ENCODE data around the gene MAGOH. TPM values are rescaled to one million over a fixed set of nuclear protein-coding genes. Genes with fewer than 3 reads are reported as not detected.

Gene MAGOH
- polyA plus RNA-seq, 1 donor from 2014 or later, result 53.3 TPM

DNA sequence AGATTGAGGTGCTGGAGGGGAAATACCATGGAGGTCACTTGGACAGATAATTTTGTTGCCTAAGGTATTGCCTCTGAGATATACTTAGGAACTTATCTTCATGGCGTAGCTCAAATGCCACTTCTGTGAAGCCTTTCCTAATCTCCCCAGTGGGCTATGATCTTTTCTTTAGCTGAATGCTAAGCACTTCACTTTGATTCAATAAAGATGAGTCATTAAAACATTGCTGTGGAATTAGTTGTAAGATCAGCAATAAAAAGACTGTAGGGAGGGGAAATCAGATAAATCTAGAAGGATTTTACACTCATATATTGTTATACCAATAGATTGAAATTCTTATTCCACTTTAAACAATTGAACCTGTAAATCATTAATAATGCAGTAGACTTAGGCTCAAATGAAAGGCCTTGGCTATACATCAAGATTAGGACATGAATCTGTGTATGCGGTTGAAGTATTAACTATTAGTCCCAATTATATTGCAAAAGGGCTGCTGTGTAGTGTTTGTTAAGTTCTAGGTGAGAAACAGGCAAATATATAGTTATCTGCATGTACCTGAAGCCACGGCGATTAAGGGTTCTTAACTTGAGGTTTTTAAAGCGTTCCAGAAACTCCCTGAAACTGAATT lies 19.2 kb upstream of the MAGOH start:
- Histone ChIP-seq H3K79me2 (replicated peaks; ENCODE audit: insufficient read depth, low read length) (no peaks in the 10 kb centered on the region), H3K27me3 (ENCODE audit: insufficient read depth, low read depth, low read length) (no peaks in the 10 kb centered on the region), H3K4me2 (ENCODE audit: low read length) (no peak overlapping the region), H3K9ac (ENCODE audit: low read length) (no peak overlapping the region), H2AFZ (ENCODE audit: low read depth, low read length) (no peak overlapping the region), H3K27ac (ENCODE audit: low read length) (no peak overlapping the region), H3K9me3 (ENCODE audit: low read length) (no peaks in the 10 kb centered on the region), H3K4me3 (ENCODE audit: low read length) (no peak overlapping the region), H3F3A (ENCODE audit: insufficient read depth, low read length, poor library complexity, severe bottlenecking) (no peaks in the 10 kb centered on the region), H3K9me2 (ENCODE audit: insufficient read depth, low read length) (no peaks in the 10 kb centered on the region), H3K36me3 (ENCODE audit: insufficient read depth, low read length) (peaks cover 7% of the 10 kb centered on the region), H4K20me1 (ENCODE audit: insufficient read depth) (no peaks in the 10 kb centered on the region)
- TF ChIP-seq EP300 (conservative IDR thresholded peaks at IDR 0.05; ENCODE audit: poor library complexity, severe bottlenecking) (no peak), SMC3 (conservative IDR thresholded peaks at IDR 0.05; ENCODE audit: poor library complexity) (no peak), POLR2AphosphoS5 (IDR thresholded peaks at IDR 0.05) (no peak)
- TF ChIP-seq, protein P1, sequence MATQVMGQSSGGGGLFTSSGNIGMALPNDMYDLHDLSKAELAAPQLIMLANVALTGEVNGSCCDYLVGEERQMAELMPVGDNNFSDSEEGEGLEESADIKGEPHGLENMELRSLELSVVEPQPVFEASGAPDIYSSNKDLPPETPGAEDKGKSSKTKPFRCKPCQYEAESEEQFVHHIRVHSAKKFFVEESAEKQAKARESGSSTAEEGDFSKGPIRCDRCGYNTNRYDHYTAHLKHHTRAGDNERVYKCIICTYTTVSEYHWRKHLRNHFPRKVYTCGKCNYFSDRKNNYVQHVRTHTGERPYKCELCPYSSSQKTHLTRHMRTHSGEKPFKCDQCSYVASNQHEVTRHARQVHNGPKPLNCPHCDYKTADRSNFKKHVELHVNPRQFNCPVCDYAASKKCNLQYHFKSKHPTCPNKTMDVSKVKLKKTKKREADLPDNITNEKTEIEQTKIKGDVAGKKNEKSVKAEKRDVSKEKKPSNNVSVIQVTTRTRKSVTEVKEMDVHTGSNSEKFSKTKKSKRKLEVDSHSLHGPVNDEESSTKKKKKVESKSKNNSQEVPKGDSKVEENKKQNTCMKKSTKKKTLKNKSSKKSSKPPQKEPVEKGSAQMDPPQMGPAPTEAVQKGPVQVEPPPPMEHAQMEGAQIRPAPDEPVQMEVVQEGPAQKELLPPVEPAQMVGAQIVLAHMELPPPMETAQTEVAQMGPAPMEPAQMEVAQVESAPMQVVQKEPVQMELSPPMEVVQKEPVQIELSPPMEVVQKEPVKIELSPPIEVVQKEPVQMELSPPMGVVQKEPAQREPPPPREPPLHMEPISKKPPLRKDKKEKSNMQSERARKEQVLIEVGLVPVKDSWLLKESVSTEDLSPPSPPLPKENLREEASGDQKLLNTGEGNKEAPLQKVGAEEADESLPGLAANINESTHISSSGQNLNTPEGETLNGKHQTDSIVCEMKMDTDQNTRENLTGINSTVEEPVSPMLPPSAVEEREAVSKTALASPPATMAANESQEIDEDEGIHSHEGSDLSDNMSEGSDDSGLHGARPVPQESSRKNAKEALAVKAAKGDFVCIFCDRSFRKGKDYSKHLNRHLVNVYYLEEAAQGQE (IDR thresholded peaks at IDR 0.05; ENCODE audit: borderline replicate concordance), result no peak

DNA sequence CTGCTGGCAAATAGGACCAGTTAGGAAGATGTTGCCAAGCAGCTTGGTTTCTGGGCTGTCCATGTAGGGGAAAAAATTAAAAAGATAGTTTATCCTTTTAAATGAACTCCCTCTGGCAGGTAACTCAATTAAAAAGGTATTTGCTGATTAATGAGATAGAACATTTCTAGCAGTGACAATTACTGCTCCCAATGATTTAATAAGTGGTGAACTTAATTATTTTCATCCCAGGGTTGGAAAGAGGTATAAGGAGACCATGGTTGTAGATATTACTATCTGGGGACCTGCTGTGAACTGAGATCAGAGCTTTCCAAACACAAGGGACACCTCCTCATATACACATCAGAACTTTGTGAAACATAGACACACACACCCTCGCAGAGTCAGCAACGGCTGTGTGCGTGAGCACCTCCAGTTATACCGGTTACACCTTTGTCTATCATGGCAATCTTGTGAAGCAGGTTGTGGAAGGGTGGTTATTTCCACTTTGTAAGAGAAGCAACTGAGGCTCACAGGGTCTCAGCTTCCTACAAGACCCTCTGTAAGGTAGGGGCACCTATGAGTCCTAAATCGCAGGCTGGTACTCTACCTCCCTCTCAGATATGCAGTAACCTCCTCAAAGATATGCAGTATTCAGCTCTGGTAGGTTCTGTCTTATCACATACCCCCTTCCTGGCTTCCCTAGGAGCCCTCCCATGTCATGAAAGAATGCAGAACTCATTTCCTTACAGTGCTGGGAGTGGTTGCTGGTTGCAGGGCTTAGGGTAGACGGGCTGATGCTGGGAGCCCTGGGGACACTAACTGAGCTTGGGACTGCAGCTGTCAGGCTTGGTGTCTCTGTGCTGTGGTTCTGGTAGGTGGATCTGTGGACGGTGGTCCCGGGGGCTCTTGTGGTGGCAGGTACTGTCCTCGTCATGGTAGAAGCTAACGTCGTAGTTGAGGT lies 18.5 kb upstream of the MAGOH start:
- Histone ChIP-seq H3K9me2 (ENCODE audit: insufficient read depth, low read length) (no peaks in the 10 kb centered on the region), H3K79me2 (replicated peaks; ENCODE audit: insufficient read depth, low read length) (no peaks in the 10 kb centered on the region), H3K36me3 (ENCODE audit: insufficient read depth, low read length) (peaks cover 7% of the 10 kb centered on the region)

More for the DNA sequence above, 18.5 kb upstream of the MAGOH start:
- Histone ChIP-seq H3K9me3 (ENCODE audit: low read length) (no peaks in the 10 kb centered on the region), H3K4me2 (ENCODE audit: low read length) (no peak overlapping the region), H3K27ac (ENCODE audit: low read length) (no peak overlapping the region), H3K27me3 (ENCODE audit: insufficient read depth, low read depth, low read length) (no peaks in the 10 kb centered on the region), H3K9ac (ENCODE audit: low read length) (no peak overlapping the region), H3K4me3 (ENCODE audit: low read length) (no peak overlapping the region), H4K20me1 (ENCODE audit: insufficient read depth) (no peaks in the 10 kb centered on the region), H2AFZ (ENCODE audit: low read depth, low read length) (no peak overlapping the region), H3F3A (ENCODE audit: insufficient read depth, low read length, poor library complexity, severe bottlenecking) (no peaks in the 10 kb centered on the region)
- TF ChIP-seq, protein P1 (IDR thresholded peaks at IDR 0.05; ENCODE audit: borderline replicate concordance), result no peak
- TF ChIP-seq SMC3 (conservative IDR thresholded peaks at IDR 0.05; ENCODE audit: poor library complexity), result no peak
- no peak for TF ChIP-seq TAF1 (IDR thresholded peaks at IDR 0.05; ENCODE audit: low read depth)
- TF ChIP-seq RAD21 (conservative IDR thresholded peaks at IDR 0.05), result no peak
- TF ChIP-seq POLR2AphosphoS5 (IDR thresholded peaks at IDR 0.05), result no peak
- no peak for TF ChIP-seq EZH2 (IDR thresholded peaks at IDR 0.05; ENCODE audit: borderline replicate concordance, insufficient read depth, low read length, poor library complexity, severe bottlenecking)
- TF ChIP-seq, protein P2, sequence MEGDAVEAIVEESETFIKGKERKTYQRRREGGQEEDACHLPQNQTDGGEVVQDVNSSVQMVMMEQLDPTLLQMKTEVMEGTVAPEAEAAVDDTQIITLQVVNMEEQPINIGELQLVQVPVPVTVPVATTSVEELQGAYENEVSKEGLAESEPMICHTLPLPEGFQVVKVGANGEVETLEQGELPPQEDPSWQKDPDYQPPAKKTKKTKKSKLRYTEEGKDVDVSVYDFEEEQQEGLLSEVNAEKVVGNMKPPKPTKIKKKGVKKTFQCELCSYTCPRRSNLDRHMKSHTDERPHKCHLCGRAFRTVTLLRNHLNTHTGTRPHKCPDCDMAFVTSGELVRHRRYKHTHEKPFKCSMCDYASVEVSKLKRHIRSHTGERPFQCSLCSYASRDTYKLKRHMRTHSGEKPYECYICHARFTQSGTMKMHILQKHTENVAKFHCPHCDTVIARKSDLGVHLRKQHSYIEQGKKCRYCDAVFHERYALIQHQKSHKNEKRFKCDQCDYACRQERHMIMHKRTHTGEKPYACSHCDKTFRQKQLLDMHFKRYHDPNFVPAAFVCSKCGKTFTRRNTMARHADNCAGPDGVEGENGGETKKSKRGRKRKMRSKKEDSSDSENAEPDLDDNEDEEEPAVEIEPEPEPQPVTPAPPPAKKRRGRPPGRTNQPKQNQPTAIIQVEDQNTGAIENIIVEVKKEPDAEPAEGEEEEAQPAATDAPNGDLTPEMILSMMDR (IDR thresholded peaks at IDR 0.05; ENCODE audit: poor library complexity, severe bottlenecking), result no peak
- TF ChIP-seq MXI1 (conservative IDR thresholded peaks at IDR 0.05; ENCODE audit: poor library complexity, severe bottlenecking), result no peak
